ENCODE measurements around the gene ERG.

ERG gene

GRCh38 chr21:38471766-38472165 is 26.5 kb downstream of the ERG start:
- no peak for DNase-seq

DNA sequence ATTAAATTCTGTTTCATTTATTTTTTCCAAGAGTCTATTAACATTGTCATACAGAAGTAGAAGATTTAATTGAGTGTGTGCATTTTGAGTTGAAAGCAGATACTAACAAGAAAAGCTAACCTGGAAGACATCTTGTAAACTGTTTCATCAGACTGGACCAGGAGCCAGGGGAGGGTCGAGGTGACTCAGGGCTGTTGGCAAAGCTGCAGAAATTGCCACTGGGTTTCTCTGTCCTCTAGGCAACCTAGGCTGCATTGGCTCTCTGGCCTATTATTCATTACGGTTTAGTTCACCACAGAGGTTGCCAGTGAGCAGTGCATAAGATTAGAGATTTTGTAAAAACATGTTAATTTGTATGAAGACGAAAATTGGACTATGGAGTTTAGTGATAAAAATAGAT is 27.5 kb downstream of the ERG start:
- no peak for DNase-seq

- DNase-seq, result no peak
Observed at GRCh38 chr21:38469642-38470041, 28.6 kb downstream of the ERG start.

DNA sequence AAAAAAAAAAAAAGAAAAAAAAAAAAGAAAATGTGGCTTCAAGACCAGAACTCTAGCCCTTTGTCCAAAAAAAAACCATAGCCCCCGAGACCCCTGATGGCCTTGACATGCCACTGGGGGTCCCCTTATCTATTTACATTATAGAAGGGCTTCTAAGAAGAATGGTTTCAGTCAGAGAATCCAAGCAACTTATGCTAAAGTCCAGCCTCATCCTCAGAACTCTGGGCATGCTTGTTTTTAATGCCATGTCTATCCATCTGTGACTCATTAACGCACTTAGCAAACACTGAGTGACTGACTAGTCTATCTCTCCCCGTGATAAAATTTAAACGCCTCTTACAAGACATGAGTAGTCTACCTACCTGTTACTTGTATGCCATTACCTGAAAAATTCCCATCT is 29.3 kb downstream of the ERG start:
- DNase-seq, result no peak

DNA sequence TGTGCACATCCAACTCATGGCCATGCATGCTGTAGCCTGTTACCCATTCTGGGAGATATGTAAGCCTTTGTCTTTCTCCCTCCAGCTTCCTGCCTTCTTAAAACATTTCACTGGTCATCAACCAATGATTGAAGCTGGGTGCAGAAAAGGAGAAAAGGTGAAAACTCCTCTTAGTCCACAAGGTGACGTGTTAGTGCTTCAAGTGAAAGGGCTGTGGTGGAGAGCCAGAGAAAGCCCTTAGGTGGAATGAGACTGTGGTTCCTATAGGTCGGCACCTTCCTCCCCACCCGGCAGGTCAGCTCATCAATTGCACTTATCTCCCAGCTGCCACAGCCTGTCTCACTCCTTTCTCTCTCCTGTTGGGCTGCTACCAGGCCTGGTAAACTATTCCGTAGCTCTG is 30.4 kb downstream of the ERG start:
- DNase-seq, result no peak

DNA sequence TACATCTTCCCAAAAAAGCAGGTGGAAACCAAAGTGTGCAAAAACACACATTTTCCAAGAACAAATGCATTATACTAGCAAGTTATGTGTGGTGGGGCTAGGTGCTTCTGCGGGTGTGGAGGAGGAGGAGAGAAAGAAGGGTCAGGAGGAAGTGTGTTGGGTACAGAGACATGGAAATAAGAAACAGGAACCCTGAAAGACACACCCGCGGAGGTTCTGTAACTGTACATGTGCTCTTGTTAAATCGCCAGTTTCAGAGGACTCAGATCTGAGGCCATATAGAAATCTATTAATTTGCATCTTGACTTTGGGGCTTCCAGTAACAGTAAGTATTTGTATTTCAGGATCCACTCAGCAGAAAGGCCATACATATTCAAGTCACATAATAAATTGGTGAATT is 30.9 kb downstream of the ERG start:
- no peak for DNase-seq

- DNase-seq, result no peak
Observed at GRCh38 chr21:38460171-38460742, 38.0 kb downstream of the ERG start.

- no peak for DNase-seq
Observed at GRCh38 chr21:38459490-38459889, 38.8 kb downstream of the ERG start.

DNA sequence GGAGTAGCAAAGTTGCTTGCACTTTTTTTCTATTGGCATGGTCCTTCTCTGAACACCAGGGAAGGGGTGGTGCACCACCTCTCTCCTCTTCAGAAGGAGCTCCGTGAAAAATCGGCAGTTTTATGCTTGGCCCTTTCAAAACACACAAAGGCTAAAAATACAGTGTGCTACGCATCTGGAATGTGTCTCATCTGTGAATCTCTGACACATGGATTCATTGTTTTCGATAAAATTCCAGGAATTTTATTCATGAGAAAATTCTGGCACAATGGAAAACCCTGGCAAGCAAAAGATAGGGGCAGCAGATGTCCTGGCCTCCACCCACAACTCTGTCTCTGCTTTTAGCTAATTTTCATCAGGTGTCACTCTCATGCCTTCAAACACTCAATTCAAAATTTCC is 42.9 kb downstream of the ERG start:
- no peak for DNase-seq

GRCh38 chr21:38454702-38455101 is 43.6 kb downstream of the ERG start:
- no peak for DNase-seq

GRCh38 chr21:38454161-38454560 is 44.1 kb downstream of the ERG start:
- no peak for DNase-seq

DNA sequence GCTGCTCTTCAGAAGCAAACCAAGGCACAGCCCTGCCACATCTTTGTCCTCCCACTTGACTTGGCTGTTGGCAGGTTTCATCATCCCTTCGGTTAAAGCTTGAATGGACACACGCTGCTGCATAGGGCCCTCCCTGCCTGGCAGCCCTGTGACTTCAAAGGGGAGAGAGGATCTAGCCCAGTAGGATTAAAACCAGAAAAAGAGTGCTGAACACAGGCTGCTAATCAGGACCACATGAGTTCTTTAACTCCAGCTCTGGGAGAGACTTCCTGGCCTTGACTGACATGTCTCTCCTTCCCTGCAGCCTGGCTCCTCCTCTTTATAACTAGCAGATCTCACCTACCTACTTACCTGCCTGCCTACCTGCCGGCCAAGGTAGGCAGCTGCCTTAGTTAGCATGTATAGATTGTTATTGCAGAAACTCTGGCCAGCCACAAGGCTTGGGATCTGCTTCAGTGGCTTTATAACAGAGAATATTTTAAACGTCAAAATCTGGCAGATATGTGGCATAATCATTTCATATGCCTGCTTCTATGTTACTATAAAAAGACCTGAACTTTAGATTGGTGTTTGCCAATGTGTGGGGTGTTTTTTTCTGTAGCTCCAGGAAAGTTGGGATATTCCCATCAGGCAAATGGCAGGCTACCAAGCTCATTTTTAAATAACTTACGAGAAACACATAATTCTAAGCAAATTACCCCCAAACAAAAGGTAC is 49.4 kb downstream of the ERG start:
- DNase-seq, result peak; percentile 76

GRCh38 chr21:38447611-38448010 is 50.7 kb downstream of the ERG start:
- DNase-seq, result no peak

- DNase-seq, result no peak
Observed at GRCh38 chr21:38444691-38445090, 53.6 kb downstream of the ERG start.

DNA sequence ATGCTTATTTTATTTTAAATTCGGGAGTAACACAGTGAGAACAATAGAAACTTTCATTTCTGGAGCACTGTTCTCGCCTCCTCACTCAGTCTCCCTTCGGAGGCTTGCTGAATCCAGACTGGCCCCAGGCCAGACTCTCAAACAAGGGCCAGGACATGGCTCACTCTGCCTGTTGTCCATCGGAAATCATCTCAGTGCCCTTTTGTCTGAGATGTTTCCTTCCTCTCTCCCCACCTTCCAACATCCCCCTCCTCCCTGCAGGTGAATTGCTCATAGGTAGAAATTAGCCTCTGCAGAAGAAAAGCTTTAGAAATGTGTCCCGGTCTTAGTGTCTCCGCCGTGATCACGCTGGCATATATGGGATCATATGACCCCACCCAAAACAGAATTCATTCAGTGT is 55.2 kb downstream of the ERG start:
- no peak for DNase-seq

GRCh38 chr21:38441153-38441552 is 57.1 kb downstream of the ERG start:
- DNase-seq, result no peak

- DNase-seq, result no peak
Observed at GRCh38 chr21:38440746-38441145, 57.5 kb downstream of the ERG start.

DNA sequence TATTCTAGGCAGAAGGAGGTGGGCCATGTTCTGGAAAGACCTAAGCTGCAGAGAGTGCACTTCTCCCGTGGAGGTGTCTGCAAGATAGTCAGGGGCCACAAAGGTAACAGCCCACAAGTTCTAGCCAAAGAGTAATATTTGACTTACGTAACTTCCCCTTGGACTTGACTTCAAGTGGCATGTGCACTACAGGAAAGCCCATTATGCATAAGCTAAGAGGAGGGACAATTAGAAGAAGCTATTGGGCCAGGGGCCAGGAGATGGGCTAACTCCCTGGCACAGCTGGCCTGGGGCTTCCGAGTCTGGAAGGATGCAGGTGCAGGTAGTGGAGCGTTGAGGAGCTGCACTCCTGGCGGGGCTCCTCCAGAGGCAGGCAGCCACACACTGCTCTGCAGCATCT is 58.3 kb downstream of the ERG start:
- peak; percentile 80 for DNase-seq

GRCh38 chr21:38439426-38439825 is 58.9 kb downstream of the ERG start:
- no peak for DNase-seq

GRCh38 chr21:38438462-38438893 is 59.8 kb downstream of the ERG start:
- DNase-seq, result no peak

DNA sequence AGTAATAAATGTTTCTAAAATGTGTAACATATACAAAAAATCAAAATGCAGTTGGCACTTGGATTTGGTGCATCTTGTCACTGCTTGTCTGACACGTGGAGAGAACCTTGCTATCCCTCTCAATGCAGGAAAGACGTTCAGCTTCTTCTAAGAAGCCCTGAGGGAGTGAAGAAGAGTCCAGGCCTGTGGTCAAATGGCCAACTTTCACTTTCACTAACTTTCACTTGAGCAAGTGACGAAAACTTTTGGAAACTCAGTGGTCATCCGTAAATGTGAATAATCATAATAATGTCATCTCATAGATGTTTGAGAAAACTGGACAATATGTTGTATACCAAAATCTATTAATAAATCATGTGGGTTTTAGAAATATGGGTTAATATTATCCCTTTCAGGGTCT is 61.9 kb downstream of the ERG start:
- no peak for DNase-seq

GRCh38 chr21:38434913-38435533 is 63.3 kb downstream of the ERG start:
- DNase-seq, result no peak

DNA sequence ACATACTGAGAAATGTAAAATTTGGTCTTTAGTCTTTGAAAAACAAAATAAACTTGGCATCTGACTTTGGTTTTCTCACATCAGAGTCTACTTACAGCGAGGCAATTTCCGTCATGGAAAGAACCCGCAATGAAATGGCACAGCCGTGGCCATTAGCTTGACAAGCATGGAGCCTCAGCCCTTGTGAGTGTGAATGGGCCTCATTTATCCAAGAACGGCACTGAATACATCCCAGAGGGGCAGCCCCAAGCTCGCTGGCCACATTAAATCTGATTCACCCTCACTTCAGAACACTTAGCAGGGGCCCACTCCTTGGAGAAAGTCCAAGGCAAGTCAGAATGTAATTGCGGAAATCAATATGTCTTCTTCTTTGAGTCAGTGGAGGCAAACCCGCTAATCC is 64.8 kb downstream of the ERG start:
- DNase-seq, result no peak

- no peak for DNase-seq
Observed at GRCh38 chr21:38430401-38430984, 67.8 kb downstream of the ERG start.

Measured in NCI-H510A (cell line).